Measurements from ENCODE around the gene ATAD2B. TPM values are rescaled to one million over a fixed set of nuclear protein-coding genes. Genes with fewer than 3 reads are reported as not detected.

Gene ATAD2B
- total RNA-seq, 4 donors from 2014 or later = 37.1 to 82.7 (median 40.7) TPM

DNA sequence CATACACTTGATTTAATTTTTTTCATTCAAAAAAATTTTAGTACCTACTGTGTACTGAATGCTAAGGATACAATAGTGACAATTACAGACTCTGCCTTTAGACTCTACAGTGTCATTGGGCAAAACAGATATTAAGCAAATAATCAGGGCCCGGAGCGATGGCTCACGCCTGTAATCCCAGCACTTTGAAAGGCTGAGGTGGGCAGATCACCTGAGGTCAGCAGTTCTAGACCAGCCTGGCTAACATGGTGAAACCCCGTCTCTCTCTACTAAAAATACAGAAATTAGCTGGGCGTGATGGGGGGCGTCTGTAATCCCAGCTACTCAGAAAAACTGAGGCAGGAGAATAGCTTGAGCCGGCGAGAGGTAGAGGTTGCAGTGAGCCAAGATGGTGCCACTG, 14.7 kb upstream of the ATAD2B start:
- no peak for DNase-seq
- intact Hi-C loops (cut with DNase I; ENCODE audit: low total_unique reads) (no loop called here), in situ Hi-C loops (cut with MboI; ENCODE audit: low pct_ligation_motif_present in 1 of 4, low pct_unique_long_range_greater_than_20kb in 1 of 4, low sequenced_read_pairs in 3 of 4) (no loop called here)
- 80 to 82% methylated on average over 7 to 8 of the region's 8 CpGs for WGBS, 2 donors (ENCODE audit: low coverage in 1 of 2)
- Histone ChIP-seq H3K27me3 (no peaks in the 10 kb centered on the region), H3K27ac (peak overlapping the region in 3 of 4 donors; percentile 96 to 99 (median 99)), H3K9me3 (no peaks in the 10 kb centered on the region), H3K4me1 (peaks cover 5 to 31% (median 17%) of the 10 kb centered on the region in 4 donors), H3K36me3 (no peaks in the 10 kb centered on the region), H3K4me3 (peak overlapping the region in 2 of 4 donors; percentile 63 to 95)
- TF ChIP-seq POLR2A (IDR thresholded peaks at IDR 0.05) (no peak), POLR2AphosphoS5 (IDR thresholded peaks at IDR 0.05) (no peak), EP300 (IDR thresholded peaks at IDR 0.05; ENCODE audit: low read depth) (no peak)
- TF ChIP-seq, protein P1, sequence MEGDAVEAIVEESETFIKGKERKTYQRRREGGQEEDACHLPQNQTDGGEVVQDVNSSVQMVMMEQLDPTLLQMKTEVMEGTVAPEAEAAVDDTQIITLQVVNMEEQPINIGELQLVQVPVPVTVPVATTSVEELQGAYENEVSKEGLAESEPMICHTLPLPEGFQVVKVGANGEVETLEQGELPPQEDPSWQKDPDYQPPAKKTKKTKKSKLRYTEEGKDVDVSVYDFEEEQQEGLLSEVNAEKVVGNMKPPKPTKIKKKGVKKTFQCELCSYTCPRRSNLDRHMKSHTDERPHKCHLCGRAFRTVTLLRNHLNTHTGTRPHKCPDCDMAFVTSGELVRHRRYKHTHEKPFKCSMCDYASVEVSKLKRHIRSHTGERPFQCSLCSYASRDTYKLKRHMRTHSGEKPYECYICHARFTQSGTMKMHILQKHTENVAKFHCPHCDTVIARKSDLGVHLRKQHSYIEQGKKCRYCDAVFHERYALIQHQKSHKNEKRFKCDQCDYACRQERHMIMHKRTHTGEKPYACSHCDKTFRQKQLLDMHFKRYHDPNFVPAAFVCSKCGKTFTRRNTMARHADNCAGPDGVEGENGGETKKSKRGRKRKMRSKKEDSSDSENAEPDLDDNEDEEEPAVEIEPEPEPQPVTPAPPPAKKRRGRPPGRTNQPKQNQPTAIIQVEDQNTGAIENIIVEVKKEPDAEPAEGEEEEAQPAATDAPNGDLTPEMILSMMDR (IDR thresholded peaks at IDR 0.05) = no peak

DNA sequence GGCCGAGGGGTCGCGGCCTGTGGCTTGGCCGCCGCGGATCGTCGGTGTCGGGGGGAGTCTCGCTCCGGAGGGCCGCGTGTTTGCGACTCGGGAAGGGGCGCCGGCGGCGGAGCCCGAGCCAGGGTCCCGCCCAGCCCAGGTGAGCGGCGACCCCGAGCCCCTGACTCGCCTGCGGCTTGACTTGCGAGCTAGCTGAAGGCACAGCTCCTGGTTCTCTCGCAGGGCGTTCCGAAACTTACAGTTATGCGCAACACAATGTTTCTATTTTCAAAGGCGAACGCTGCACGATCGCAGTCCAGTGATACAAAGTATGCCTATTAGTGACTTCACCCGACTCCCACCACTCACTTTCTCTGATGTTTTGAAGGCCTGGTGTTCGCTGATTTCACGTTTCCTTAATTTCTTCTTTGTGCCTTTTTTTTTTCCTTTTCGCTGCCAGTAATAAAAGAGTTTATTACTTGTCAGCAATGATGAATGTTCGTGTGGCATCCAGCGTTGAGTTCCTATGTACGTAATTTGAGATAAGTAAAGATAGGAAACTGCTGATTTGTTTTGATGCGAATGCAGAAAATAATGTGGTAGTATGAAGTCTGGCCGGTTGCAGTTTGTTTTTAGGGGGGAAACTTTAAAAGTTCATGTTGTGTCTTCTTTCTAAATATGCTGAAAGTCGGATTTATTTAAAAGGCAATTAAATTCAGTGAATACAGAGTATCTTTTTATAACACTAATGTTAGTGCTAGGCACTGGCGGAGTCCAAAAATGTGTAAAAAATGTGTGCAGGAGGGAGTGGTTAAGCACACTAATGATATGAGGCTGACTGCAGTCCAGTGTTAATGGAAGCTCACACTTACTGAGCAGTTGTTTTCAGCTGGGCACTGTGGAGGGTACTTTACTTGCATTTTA, 14.0 kb upstream of the ATAD2B start:
- 1 to 5% methylated on average over 18 to 32 of the region's 46 CpGs for WGBS, 2 donors (ENCODE audit: low coverage in 1 of 2)
- no peak for TF ChIP-seq EP300 (IDR thresholded peaks at IDR 0.05; ENCODE audit: low read depth)
- TF ChIP-seq POLR2AphosphoS5 (IDR thresholded peaks at IDR 0.05) = no peak
- TF ChIP-seq POLR2A (IDR thresholded peaks at IDR 0.05) = no peak
- TF ChIP-seq, protein P1 (IDR thresholded peaks at IDR 0.05) = no peak
- DNase-seq = peak; percentile 56

DNA sequence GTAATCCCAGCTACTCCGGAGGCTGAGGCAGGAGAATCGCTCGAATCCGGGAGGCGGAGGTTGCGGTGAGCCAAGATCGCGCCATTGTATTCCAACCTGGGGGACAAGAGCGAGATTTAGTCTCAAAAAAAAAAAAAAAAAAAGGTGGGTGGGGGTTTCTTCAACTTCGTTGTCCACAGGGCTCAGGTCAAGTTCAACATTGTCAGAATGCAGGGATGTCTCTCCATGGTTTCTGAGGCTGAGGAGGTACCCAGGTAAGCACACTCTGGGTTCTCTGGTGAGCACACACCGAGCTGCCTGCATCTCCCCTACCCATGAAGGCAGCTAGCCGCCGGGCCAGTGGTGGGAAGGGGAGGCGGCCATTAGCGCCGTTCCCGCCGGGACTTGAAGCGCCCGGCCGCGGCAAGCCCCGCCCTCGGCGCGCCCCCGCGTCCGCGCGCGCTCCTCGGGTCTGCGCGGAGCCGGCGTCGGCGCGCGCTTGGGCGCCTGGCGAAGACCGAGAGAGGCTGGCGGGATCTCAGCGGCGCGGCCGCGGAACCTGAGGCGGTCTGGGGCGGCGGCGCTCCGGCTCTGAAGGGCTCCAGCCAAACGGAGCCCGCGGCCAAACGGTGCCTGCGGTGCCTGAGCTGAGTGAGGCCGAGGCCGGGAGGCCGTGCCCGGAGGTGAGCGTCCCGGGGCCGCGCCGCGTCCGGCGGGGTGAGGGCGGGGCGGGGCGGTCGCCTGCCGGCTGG, 13.2 kb upstream of the ATAD2B start, which contains the start of gene UBXN2A:
TSS of gene UBXN2A (plus strand) at position 477 of the 731 bp plus-strand sequence. CDS start 17,852 bp downstream, outside the sequence.
- no peaks in the 10 kb centered on the region for H3K9me3 ChIP-seq
- H3K4me1 ChIP-seq = peaks cover 5 to 31% (median 17%) of the 10 kb centered on the region in 4 donors
- H3K36me3 ChIP-seq = no peaks in the 10 kb centered on the region
- whole genome bisulfite sequencing, 2 donors (ENCODE audit: low coverage in 1 of 2) = 1% methylated on average over 21 of the region's 77 CpGs; no CpG with 5 or more reads in 1 of the 2 donors
- no peaks in the 10 kb centered on the region for H3K27me3 ChIP-seq
- H3K27ac ChIP-seq = peak within 1 kb of the TSS; percentile 95 to 99 (median 98)
- intact Hi-C loops (cut with DNase I; ENCODE audit: low total_unique reads) = no loop called here
- peak; percentile 79 for DNase-seq
- peak within 1 kb of the TSS; percentile 63 to 97 (median 88) for H3K4me3 ChIP-seq
- TF ChIP-seq POLR2A (IDR thresholded peaks at IDR 0.05) = peak; percentile 70
- TF ChIP-seq EP300 (IDR thresholded peaks at IDR 0.05; ENCODE audit: low read depth) = no peak
- TF ChIP-seq POLR2AphosphoS5 (IDR thresholded peaks at IDR 0.05) = peak; percentile 16 to 80 (median 70)
- in situ Hi-C loops (cut with MboI; ENCODE audit: low pct_ligation_motif_present in 1 of 4, low pct_unique_long_range_greater_than_20kb in 1 of 4, low sequenced_read_pairs in 3 of 4) = no loop called here

More for the DNA sequence above, 14.0 kb upstream of the ATAD2B start:
- Histone ChIP-seq H3K9me3 (no peaks in the 10 kb centered on the region), H3K4me1 (peaks cover 5 to 31% (median 17%) of the 10 kb centered on the region in 4 donors), H3K27me3 (no peaks in the 10 kb centered on the region), H3K4me3 (peak overlapping the region; percentile 63 to 97 (median 88)), H3K27ac (peak overlapping the region; percentile 95 to 99 (median 98)), H3K36me3 (no peaks in the 10 kb centered on the region)
- intact Hi-C loops (cut with DNase I; ENCODE audit: low total_unique reads) (no loop called here), in situ Hi-C loops (cut with MboI; ENCODE audit: low pct_ligation_motif_present in 1 of 4, low pct_unique_long_range_greater_than_20kb in 1 of 4, low sequenced_read_pairs in 3 of 4) (no loop called here)

DNA sequence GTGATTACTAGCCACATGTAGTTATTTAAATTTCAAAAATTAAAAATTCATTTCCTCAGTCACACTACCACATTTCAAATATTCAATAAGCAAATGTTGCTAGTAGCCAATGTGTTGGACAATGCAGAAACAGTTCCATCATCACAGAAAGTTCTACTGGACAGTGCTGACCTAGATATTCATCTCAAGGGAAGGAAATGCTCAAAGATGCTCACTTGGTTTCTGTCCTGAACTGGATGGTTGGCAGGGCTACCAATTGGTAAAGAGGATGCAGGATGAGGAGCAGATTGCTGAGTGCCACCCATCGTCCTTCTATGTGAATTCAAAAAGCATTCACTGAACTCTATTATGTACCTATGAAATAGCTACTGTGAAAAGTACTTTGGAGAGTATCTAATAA, 7.3 kb upstream of the ATAD2B start:
- Histone ChIP-seq H3K4me1 (peaks cover 0 to 5% (median 3%) of the 10 kb centered on the region in 4 donors), H3K4me3 (no peak overlapping the region), H3K27me3 (no peaks in the 10 kb centered on the region), H3K9me3 (no peaks in the 10 kb centered on the region), H3K27ac (no peak overlapping the region), H3K36me3 (no peaks in the 10 kb centered on the region)
- intact Hi-C loops (cut with DNase I; ENCODE audit: low total_unique reads) = no loop called here
- DNase-seq = no peak
- in situ Hi-C loops (cut with MboI; ENCODE audit: low pct_ligation_motif_present in 1 of 4, low pct_unique_long_range_greater_than_20kb in 1 of 4, low sequenced_read_pairs in 3 of 4) = no loop called here
- TF ChIP-seq POLR2A (IDR thresholded peaks at IDR 0.05) (no peak), EP300 (IDR thresholded peaks at IDR 0.05; ENCODE audit: low read depth) (no peak), POLR2AphosphoS5 (IDR thresholded peaks at IDR 0.05) (no peak)
- TF ChIP-seq, protein P1 (IDR thresholded peaks at IDR 0.05) = no peak
- WGBS, 2 donors (ENCODE audit: low coverage in 1 of 2) = 65 to 67% methylated on average over 1 of the region's 1 CpG

All from transverse colon (tissue), 4 donors.